ENCODE results near the gene UTS2B. TPM values are rescaled to one million over a fixed set of nuclear protein-coding genes. Genes with fewer than 3 reads are reported as not detected.

UTS2B gene
- total and polyA plus RNA-seq, 2 of the 13 experiments (the other 11 are each of a cell fraction or from before 2014, with no cell fraction given), result 0.03 to 0.46 TPM

DNA sequence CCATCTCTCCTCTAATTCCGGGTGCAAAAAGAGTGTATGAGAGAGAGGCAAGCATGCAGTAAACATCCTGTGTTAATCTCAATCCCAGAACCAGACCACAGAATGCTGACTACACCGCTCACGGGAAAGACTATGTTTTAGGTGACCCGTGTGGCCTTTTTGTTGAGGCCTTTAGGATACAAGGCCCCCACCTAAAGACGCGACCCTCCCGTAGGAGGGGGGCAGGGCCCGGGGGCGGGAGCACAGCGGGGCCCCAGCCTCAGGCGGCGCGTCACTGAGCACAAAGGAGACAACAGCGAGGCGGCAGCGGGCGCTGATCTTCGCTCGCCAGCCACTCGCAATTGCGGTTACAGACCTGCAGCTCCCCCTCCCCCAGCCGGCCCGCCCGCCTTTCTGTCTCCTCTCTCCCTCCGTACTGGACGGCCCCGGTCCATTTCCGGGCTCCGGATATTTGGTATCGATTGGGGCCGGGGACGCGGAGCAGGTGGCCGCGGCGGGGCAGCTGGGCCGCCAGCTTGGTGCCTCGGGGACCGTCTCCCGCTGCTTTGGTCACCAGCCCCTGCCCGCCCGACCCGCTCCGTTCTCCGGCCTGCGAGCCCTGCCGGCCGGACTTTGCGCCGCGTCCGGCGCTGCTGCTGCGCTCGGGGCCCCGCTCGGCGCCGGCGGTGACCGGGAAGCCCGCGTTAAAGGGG, 1.2 kb downstream of the UTS2B start, which contains the start of gene CCDC50 (continued):
- TF ChIP-seq, protein P1, sequence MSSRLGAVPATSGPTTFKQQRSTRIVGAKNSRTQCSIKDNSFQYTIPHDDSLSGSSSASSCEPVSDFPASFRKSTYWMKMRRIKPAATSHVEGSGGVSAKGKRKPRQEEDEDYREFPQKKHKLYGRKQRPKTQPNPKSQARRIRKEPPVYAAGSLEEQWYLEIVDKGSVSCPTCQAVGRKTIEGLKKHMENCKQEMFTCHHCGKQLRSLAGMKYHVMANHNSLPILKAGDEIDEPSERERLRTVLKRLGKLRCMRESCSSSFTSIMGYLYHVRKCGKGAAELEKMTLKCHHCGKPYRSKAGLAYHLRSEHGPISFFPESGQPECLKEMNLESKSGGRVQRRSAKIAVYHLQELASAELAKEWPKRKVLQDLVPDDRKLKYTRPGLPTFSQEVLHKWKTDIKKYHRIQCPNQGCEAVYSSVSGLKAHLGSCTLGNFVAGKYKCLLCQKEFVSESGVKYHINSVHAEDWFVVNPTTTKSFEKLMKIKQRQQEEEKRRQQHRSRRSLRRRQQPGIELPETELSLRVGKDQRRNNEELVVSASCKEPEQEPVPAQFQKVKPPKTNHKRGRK (CRISPR knock-in tag; IDR thresholded peaks at IDR 0.05), result no peak
- TF ChIP-seq ZNF75D (CRISPR knock-in tag; IDR thresholded peaks at IDR 0.05; ENCODE audit: borderline replicate concordance) (no peak), ZNF280B (CRISPR knock-in tag; IDR thresholded peaks at IDR 0.05; ENCODE audit: borderline replicate concordance) (no peak), DNMT1 (CRISPR knock-in tag; IDR thresholded peaks at IDR 0.05) (no peak), FOXP1 (IDR thresholded peaks at IDR 0.05) (no peak), FOXP1 (CRISPR knock-in tag; IDR thresholded peaks at IDR 0.05) (0 out of 2 replicates have a peak, but pooled peaks have one; percentile 37), ZNF232 (CRISPR knock-in tag; IDR thresholded peaks at IDR 0.05; ENCODE audit: borderline replicate concordance) (peak; percentile 92; the same call in 1 of the 2 replicates), ZNF350 (CRISPR knock-in tag; IDR thresholded peaks at IDR 0.05; ENCODE audit: borderline replicate concordance, low read depth) (peak; percentile 52; the same call in 1 of the 2 replicates), ZNF547 (CRISPR knock-in tag; IDR thresholded peaks at IDR 0.05) (peak; percentile 77; the same call in 1 of the 2 replicates), FOSL2 (CRISPR knock-in tag; IDR thresholded peaks at IDR 0.05) (peak; percentile 33; the same call in 1 of the 2 replicates)
- TF ChIP-seq, protein P2, sequence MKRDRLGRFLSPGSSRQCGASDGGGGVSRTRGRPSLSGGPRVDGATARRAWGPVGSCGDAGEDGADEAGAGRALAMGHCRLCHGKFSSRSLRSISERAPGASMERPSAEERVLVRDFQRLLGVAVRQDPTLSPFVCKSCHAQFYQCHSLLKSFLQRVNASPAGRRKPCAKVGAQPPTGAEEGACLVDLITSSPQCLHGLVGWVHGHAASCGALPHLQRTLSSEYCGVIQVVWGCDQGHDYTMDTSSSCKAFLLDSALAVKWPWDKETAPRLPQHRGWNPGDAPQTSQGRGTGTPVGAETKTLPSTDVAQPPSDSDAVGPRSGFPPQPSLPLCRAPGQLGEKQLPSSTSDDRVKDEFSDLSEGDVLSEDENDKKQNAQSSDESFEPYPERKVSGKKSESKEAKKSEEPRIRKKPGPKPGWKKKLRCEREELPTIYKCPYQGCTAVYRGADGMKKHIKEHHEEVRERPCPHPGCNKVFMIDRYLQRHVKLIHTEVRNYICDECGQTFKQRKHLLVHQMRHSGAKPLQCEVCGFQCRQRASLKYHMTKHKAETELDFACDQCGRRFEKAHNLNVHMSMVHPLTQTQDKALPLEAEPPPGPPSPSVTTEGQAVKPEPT (CRISPR knock-in tag; IDR thresholded peaks at IDR 0.05; ENCODE audit: low read depth), result 0 out of 2 replicates have a peak, but pooled peaks have one; percentile 76
- TF ChIP-seq, protein P3, sequence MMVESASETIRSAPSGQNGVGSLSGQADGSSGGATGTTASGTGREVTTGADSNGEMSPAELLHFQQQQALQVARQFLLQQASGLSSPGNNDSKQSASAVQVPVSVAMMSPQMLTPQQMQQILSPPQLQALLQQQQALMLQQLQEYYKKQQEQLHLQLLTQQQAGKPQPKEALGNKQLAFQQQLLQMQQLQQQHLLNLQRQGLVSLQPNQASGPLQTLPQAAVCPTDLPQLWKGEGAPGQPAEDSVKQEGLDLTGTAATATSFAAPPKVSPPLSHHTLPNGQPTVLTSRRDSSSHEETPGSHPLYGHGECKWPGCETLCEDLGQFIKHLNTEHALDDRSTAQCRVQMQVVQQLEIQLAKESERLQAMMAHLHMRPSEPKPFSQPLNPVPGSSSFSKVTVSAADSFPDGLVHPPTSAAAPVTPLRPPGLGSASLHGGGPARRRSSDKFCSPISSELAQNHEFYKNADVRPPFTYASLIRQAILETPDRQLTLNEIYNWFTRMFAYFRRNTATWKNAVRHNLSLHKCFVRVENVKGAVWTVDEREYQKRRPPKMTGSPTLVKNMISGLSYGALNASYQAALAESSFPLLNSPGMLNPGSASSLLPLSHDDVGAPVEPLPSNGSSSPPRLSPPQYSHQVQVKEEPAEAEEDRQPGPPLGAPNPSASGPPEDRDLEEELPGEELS (CRISPR knock-in tag; IDR thresholded peaks at IDR 0.05), result peak; percentile 86
- TF ChIP-seq, protein P4, sequence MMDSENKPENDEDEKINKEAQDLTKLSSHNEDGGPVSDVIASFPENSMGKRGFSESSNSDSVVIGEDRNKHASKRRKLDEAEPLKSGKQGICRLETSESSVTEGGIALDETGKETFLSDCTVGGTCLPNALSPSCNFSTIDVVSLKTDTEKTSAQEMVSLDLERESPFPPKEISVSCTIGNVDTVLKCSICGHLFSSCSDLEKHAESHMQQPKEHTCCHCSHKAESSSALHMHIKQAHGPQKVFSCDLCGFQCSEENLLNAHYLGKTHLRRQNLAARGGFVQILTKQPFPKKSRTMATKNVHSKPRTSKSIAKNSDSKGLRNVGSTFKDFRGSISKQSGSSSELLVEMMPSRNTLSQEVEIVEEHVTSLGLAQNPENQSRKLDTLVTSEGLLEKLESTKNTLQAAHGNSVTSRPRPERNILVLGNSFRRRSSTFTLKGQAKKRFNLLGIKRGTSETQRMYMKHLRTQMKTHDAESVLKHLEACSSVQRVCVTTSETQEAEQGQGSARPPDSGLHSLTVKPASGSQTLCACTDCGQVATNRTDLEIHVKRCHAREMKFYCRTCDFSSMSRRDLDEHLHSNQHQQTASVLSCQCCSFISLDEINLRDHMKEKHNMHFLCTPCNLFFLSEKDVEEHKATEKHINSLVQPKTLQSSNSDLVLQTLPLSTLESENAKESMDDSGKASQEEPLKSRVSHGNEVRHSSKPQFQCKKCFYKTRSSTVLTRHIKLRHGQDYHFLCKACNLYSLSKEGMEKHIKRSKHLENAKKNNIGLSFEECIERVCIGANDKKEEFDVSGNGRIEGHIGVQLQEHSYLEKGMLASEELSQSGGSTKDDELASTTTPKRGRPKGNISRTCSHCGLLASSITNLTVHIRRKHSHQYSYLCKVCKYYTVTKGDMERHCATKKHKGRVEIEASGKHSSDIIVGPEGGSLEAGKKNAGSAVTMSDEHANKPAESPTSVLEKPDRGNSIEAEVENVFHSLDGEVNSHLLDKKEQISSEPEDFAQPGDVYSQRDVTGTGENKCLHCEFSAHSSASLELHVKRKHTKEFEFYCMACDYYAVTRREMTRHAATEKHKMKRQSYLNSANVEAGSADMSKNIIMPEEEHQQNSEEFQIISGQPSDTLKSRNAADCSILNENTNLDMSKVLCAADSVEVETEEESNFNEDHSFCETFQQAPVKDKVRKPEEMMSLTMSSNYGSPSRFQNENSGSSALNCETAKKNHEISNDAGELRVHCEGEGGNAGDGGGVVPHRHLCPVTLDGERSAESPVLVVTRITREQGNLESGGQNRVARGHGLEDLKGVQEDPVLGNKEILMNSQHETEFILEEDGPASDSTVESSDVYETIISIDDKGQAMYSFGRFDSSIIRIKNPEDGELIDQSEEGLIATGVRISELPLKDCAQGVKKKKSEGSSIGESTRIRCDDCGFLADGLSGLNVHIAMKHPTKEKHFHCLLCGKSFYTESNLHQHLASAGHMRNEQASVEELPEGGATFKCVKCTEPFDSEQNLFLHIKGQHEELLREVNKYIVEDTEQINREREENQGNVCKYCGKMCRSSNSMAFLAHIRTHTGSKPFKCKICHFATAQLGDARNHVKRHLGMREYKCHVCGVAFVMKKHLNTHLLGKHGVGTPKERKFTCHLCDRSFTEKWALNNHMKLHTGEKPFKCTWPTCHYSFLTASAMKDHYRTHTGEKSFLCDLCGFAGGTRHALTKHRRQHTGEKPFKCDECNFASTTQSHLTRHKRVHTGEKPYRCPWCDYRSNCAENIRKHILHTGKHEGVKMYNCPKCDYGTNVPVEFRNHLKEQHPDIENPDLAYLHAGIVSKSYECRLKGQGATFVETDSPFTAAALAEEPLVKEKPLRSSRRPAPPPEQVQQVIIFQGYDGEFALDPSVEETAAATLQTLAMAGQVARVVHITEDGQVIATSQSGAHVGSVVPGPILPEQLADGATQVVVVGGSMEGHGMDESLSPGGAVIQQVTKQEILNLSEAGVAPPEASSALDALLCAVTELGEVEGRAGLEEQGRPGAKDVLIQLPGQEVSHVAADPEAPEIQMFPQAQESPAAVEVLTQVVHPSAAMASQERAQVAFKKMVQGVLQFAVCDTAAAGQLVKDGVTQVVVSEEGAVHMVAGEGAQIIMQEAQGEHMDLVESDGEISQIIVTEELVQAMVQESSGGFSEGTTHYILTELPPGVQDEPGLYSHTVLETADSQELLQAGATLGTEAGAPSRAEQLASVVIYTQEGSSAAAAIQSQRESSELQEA (CRISPR knock-in tag; IDR thresholded peaks at IDR 0.05; ENCODE audit: not compliant biosample characterization), result no peak
